Measurements from ENCODE around the gene SEPTIN10. TPM values are rescaled to one million over a fixed set of nuclear protein-coding genes. Genes with fewer than 3 reads are reported as not detected.

SEPTIN10 gene
- 1 to 10 TPM; 3.0 to 7.5 TPM for total RNA-seq

DNA sequence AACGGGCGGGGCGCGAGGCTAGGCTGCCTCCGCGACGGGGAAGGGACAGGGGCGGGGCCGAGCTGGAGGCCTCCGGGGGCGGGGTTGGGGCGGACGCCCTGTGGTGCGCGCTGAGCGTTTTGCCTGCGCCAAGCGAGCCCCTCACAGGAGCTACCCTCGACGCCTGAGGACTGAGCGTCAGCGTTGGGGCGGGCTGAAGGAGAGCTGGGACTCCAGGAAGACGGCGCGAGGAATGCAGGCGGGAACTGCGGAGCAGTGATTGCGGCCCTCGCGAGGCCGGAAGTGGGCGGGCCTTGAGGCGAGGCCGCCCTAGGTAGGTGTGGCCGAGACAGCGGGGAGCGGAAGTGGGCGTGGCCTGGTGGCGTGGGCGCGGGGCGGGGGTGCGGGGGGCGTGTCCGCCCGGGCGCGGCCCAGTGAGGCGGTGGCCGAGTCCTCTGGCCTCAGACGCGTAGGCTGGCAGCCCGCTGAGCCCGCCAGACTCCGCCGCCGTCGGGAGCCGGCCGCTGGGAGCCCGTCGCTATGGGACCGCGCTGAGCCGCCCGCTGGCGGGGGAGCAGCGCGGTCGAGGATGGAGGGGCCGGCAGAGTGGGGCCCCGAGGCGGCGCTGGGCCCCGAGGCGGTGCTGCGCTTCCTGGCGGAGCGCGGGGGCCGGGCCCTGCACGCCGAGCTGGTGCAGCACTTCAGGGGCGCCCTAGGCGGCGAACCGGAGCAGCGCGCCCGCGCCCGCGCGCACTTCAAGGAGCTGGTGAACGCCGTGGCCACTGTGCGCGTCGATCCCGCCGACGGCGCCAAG lies at the start of gene SEPTIN10, which contains the start of gene SOWAHC:
SEPTIN10 (minus strand) TSS at position 45 of the 793 bp plus-strand sequence. CDS start 139 bp downstream, outside the sequence.
SOWAHC (plus strand) TSS at position 443 of the 793 bp plus-strand sequence; CDS start at position 569, 126 bp downstream.
- H3K27ac Mint-ChIP-seq: peak within 1 kb of the TSS; percentile 46

GRCh38 chr2:109662889-109663288 lies 49.1 kb upstream of the SEPTIN10 start:
- no peaks in the 10 kb centered on the region for H3K4me1 Mint-ChIP-seq
- H3K4me3 Mint-ChIP-seq: no peak overlapping the region

More for the DNA sequence above, at the start of gene SEPTIN10, which contains the start of gene SOWAHC:
- Mint-ChIP-seq H3K9me3 (no peaks in the 10 kb centered on the region), H3K27me3 (peaks cover 27% of the 10 kb centered on the region), H3K36me3 (ENCODE audit: low read depth) (peaks cover 7% of the 10 kb centered on the region), H3K4me1 (peaks cover 4% of the 10 kb centered on the region), H3K4me3 (peak within 1 kb of the TSS; percentile 86)
- peak; percentile 89 for ATAC-seq (replicated peaks)

DNA sequence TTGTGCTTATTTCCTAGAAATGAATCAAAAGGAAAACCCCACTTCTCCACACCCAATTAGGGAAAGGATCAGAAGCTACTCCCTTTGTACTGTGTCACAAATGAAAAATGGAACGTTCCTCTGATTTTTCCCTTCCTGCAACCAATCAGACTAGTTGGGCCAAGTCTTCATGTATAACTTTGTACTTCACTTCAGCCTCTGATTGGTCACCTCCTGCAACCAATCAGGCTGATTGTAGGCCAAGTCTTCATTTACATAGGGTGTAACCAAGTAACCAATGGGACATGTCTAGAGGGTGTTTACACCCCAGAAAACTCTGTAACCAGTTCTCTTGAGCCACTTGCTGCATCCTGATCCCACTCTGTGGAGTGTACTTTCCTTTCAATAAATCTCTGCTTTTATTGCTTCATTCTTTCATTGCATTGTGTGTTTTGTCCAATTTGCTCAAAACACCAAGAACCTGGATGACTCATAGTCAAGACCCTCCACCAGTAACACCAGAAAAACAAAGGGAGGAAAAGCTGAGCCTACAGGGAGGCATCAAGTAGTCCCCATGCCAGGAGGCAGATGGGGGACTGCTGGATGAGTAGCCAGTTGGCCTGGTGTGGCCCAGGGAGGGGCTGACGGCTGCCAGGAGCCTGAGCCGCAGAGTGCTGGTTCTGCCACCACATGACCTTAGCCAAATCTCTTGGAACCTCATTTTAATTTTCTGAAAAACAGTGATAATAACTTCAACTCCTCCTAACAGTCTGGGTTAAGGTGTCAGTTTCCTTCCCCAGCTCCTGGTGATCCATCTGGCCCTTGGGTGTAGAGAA lies 46.5 kb upstream of the SEPTIN10 start:
- no peak overlapping the region for H3K4me3 Mint-ChIP-seq
- peaks cover 14% of the 10 kb centered on the region for H3K27me3 Mint-ChIP-seq
- no peaks in the 10 kb centered on the region for H3K9me3 Mint-ChIP-seq
- ATAC-seq (replicated peaks): no peak
- H3K27ac Mint-ChIP-seq: no peak overlapping the region
- H3K36me3 Mint-ChIP-seq (ENCODE audit: low read depth): no peaks in the 10 kb centered on the region
- no peaks in the 10 kb centered on the region for H3K4me1 Mint-ChIP-seq

More at GRCh38 chr2:109662889-109663288, 49.1 kb upstream of the SEPTIN10 start:
- ATAC-seq (replicated peaks): no peak
- Mint-ChIP-seq H3K9me3 (no peaks in the 10 kb centered on the region), H3K27me3 (peaks cover 13% of the 10 kb centered on the region), H3K36me3 (ENCODE audit: low read depth) (no peaks in the 10 kb centered on the region), H3K27ac (no peak overlapping the region)

GRCh38 chr2:109659396-109660045 lies 45.8 kb upstream of the SEPTIN10 start:
- no peak overlapping the region for H3K4me3 Mint-ChIP-seq
- no peaks in the 10 kb centered on the region for H3K4me1 Mint-ChIP-seq
- no peaks in the 10 kb centered on the region for H3K36me3 Mint-ChIP-seq (ENCODE audit: low read depth)
- H3K27me3 Mint-ChIP-seq: peaks cover 16% of the 10 kb centered on the region
- no peak for ATAC-seq (replicated peaks)
- no peak overlapping the region for H3K27ac Mint-ChIP-seq
- H3K9me3 Mint-ChIP-seq: no peaks in the 10 kb centered on the region

DNA sequence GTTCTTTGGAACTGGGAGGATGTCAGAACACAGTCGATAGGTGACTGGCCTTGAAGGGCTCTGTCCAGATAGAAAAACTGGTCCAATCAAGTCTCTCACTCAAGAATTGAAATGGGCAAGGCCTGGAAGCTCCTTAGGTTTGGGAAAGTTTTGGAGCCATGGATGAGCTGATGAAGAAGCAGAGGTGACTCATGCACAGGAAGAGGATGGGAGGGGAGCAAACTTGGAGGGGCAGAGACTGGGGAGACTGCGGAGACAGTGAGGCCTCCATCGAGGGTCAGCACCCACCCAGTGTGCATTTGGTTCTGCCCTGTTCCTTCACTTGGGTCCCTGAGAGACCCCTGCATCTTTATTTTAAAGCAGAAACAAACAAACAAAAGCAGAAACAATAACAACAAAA lies 41.5 kb upstream of the SEPTIN10 start:
- Mint-ChIP-seq H3K27me3 (peaks cover 16% of the 10 kb centered on the region), H3K4me3 (no peak overlapping the region), H3K4me1 (no peaks in the 10 kb centered on the region), H3K36me3 (ENCODE audit: low read depth) (no peaks in the 10 kb centered on the region), H3K9me3 (no peaks in the 10 kb centered on the region), H3K27ac (no peak overlapping the region)
- no peak for ATAC-seq (replicated peaks)

DNA sequence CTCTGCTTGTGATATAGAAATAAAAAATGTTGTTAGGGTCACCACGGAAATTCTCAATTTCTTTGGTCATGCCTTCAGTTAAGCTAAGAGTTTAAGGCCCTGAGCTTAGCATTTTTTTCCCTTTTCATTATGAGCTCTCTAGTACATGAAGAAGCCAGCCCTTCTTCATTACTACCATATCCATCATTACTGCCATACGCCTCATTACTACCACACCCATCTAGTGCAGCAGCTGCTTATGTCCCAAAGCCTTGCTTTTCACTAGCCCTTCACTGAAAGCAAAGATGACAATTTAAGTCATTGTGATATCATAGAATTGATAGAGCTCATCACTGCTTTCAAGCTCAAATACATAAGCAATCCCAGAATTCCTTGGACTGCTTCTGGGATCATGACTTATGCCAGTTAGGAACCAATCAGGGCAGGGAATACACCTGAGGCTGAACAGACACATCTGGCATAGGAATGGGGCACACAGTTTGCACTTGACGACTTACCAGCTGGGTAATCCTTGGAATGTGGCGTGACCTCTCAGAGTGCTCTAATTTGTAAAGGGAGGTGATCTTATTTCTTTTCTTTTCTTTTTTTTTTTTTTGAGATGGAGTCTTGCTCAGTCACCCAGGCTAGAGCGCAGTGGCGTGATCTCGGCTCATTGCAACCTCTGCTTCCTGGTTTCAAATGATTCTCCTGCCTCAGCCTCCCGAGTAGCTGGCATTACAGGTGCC lies 40.7 kb upstream of the SEPTIN10 start:
- Mint-ChIP-seq H3K4me3 (no peak overlapping the region), H3K36me3 (ENCODE audit: low read depth) (no peaks in the 10 kb centered on the region), H3K4me1 (no peaks in the 10 kb centered on the region), H3K9me3 (no peaks in the 10 kb centered on the region), H3K27me3 (peaks cover 21% of the 10 kb centered on the region), H3K27ac (no peak overlapping the region)
- ATAC-seq (replicated peaks): no peak

GRCh38 chr2:109649736-109650695 lies 36.2 kb upstream of the SEPTIN10 start:
- peaks cover 24% of the 10 kb centered on the region for H3K27me3 Mint-ChIP-seq
- H3K27ac Mint-ChIP-seq: no peak overlapping the region
- no peaks in the 10 kb centered on the region for H3K4me1 Mint-ChIP-seq
- H3K36me3 Mint-ChIP-seq (ENCODE audit: low read depth): no peaks in the 10 kb centered on the region
- no peak for ATAC-seq (replicated peaks)
- H3K4me3 Mint-ChIP-seq: no peak overlapping the region
- no peaks in the 10 kb centered on the region for H3K9me3 Mint-ChIP-seq

DNA sequence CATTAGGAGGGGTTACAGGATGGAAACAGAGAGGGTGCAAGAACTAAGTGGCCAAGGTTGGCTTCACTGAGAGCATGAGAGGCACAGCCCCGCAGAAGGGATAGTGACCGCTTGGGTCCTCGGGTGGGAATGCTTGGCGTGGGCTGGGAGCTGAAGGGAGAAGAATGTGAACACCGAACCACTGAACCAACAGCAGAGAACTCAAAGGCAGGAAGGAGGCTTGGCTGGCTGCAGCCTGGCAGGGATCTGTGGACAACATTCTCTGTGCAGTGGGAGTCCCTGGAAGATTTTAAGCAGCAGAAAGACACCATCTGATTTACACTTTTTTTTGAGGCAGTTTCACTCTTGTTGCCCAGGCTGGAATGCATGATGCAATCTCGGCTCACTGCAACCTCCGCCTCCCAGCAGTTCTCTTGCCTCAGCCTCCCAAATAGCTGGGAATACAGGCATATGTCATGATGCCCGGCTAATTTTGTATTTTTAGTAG lies 34.3 kb upstream of the SEPTIN10 start:
- H3K4me1 Mint-ChIP-seq: no peaks in the 10 kb centered on the region
- H3K4me3 Mint-ChIP-seq: no peak overlapping the region
- no peaks in the 10 kb centered on the region for H3K36me3 Mint-ChIP-seq (ENCODE audit: low read depth)
- H3K9me3 Mint-ChIP-seq: no peaks in the 10 kb centered on the region
- peaks cover 17% of the 10 kb centered on the region for H3K27me3 Mint-ChIP-seq
- no peak overlapping the region for H3K27ac Mint-ChIP-seq
- ATAC-seq (replicated peaks): no peak

- ATAC-seq (replicated peaks): no peak
- H3K4me3 Mint-ChIP-seq: no peak overlapping the region
- no peak overlapping the region for H3K27ac Mint-ChIP-seq
- no peaks in the 10 kb centered on the region for H3K4me1 Mint-ChIP-seq
- H3K9me3 Mint-ChIP-seq: no peaks in the 10 kb centered on the region
- no peaks in the 10 kb centered on the region for H3K36me3 Mint-ChIP-seq (ENCODE audit: low read depth)
- H3K27me3 Mint-ChIP-seq: peaks cover 17% of the 10 kb centered on the region
Observed at GRCh38 chr2:109647636-109648035, 33.9 kb upstream of the SEPTIN10 start.

DNA sequence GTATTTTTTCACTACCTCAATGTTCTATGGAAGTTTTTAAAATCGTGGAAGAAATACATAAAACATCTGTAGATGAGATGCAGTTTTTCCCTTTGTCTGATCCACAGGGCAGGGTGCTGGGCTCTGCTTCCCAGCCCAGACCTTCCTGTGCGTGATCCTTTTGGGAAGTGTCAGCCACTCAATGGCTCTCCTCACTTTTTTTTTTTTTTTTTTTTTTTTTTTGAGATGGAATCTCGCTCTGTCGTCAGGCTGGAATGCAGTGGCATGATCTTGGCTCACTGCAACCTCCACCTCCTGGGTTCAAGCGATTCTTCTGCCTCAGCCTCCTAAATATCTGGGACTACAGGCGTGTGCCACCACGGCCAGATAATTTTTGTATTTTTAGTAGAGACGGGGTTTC lies 33.2 kb upstream of the SEPTIN10 start:
- Mint-ChIP-seq H3K27me3 (peaks cover 17% of the 10 kb centered on the region), H3K4me1 (no peaks in the 10 kb centered on the region), H3K27ac (no peak overlapping the region), H3K4me3 (no peak overlapping the region), H3K36me3 (ENCODE audit: low read depth) (no peaks in the 10 kb centered on the region), H3K9me3 (no peaks in the 10 kb centered on the region)
- ATAC-seq (replicated peaks): no peak

GRCh38 chr2:109645412-109646184 lies 31.8 kb upstream of the SEPTIN10 start:
- no peaks in the 10 kb centered on the region for H3K4me1 Mint-ChIP-seq
- ATAC-seq (replicated peaks): no peak
- peaks cover 14% of the 10 kb centered on the region for H3K27me3 Mint-ChIP-seq
- no peaks in the 10 kb centered on the region for H3K9me3 Mint-ChIP-seq
- no peak overlapping the region for H3K27ac Mint-ChIP-seq
- H3K4me3 Mint-ChIP-seq: no peak overlapping the region
- no peaks in the 10 kb centered on the region for H3K36me3 Mint-ChIP-seq (ENCODE audit: low read depth)

DNA sequence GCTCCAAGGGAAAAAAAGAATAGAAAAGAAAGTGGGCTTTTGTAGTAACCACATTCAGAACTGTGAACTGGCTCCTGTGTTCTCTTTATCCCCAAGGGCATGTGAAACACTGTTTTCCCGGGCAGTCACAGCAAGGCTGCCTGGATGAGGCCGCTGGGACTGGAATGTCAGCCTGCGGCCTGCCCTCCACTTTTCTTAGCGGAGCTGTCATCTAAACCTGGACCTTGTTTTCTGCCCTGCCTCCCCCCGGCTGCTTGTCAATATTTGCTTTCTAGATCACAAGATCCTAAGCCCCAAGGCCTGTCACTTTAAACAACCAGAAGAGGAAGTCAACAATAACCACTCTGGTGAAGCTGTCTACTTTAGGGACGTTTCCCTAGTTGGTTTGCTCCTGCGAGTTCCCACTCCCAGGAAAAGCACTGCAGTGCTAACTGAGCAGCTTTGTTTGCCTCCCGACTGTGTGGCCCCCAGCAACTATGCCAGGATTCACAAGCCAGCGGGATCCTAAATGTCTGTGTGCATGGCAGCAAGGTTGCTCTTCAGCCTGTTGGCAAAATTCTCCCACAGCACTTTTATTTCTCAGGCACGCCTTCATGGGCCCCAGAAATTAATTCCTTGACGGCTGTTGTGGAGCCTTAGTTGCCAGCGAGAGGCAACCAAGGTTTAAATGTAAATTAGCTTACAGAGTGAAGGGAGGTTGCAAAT lies 31.0 kb upstream of the SEPTIN10 start:
- no peaks in the 10 kb centered on the region for H3K36me3 Mint-ChIP-seq (ENCODE audit: low read depth)
- H3K27me3 Mint-ChIP-seq: peaks cover 11% of the 10 kb centered on the region
- no peak overlapping the region for H3K27ac Mint-ChIP-seq
- ATAC-seq (replicated peaks): no peak
- H3K4me1 Mint-ChIP-seq: no peaks in the 10 kb centered on the region
- H3K9me3 Mint-ChIP-seq: no peaks in the 10 kb centered on the region
- H3K4me3 Mint-ChIP-seq: no peak overlapping the region
